Measurements from ENCODE around the gene VANGL2.

The VANGL2 gene

GRCh38 chr1:160427625-160428024, 27.3 kb downstream of the VANGL2 start:
- DNase-seq (ENCODE audit: low read depth in 3 of 3, low spot score in 1 of 3) = no peak

- no peak for DNase-seq (ENCODE audit: low read depth in 3 of 3, low spot score in 1 of 3)
Measured at GRCh38 chr1:160428053-160428452, 27.7 kb downstream of the VANGL2 start.

DNA sequence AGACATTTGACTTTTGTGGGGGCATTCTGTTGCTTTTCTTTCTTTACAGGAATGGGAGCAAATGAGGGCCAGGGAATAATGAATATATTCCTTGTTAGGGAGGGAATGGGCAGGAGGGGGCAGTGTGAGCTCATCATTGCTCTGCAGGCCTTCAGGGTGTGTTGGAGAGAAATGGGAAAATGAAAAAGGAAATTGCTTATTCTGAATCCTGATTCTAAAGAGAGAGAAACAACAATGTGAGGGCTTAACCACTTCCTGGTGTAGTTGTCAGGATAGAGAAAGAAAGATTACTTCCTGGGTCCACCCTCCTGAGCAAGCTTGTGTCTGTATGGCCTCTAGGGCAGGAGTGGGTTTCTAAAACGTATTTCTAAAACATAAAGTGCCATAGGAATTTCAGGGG, 28.3 kb downstream of the VANGL2 start:
- DNase-seq (ENCODE audit: low read depth in 3 of 3, low spot score in 1 of 3) = no peak

GRCh38 chr1:160429125-160429561, 28.8 kb downstream of the VANGL2 start:
- DNase-seq (ENCODE audit: low read depth in 3 of 3, low spot score in 1 of 3) = no peak

DNA sequence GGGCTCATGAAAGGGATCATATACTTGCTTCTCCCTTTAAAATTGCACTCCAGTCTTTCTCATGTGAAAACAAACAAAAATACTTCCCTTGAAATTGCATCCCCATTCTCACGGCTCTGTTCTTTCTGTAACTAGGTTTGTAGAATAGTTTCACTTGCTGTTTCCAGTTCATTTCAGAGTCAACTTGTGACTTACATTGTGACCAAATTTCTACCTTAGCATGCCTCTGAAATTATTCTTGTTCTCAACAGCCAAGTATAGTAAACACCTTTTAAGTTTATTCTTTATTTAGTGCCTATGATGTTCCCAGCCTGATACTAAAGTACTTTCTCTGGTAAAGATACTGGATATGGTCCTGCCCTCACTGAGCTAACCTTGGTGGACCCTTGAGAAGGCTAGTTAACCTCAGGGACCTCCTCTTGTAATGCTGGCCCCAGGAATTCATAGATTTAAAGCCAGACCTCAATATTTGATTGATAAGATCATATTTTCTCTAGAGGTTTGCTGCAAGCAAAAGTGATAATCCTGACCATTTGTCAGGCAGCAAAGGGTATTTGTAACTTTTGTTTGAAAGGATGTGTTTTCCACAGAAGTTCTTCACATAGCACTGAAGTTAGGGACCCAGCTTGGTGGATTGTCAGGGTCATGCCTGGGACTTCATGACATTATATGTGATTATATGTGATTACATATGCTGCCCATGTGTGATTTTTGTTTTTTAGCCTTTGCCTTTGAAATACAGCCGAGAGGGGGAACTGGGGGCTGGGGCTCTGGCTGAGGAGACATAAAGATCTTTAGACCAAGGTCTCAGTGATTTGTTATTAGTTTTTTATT, 29.6 kb downstream of the VANGL2 start:
- no peak for DNase-seq (ENCODE audit: low read depth in 3 of 3, low spot score in 1 of 3)

DNA sequence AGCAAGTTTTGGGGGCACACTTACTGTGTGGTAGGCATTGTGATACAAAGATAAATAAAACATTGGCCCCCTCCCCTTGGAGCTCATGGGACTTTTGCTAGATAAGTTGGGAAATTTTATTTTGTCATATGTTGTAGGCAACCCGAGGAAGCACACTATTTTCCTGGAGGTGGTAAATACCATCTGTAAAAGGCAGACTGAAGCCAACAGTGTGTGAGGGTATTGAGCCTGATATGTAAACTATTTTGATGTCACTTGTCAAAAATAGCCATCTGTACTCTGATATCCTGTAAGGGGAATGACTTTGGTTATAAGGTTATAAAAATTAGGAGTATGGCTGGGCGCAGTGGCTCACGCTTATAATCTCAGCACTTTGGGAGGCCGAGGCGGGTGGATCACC, 30.6 kb downstream of the VANGL2 start:
- DNase-seq (ENCODE audit: low read depth in 3 of 3, low spot score in 1 of 3) = no peak

- no peak for DNase-seq (ENCODE audit: low read depth in 3 of 3, low spot score in 1 of 3)
Measured at GRCh38 chr1:160431571-160431970, 31.2 kb downstream of the VANGL2 start.

DNA sequence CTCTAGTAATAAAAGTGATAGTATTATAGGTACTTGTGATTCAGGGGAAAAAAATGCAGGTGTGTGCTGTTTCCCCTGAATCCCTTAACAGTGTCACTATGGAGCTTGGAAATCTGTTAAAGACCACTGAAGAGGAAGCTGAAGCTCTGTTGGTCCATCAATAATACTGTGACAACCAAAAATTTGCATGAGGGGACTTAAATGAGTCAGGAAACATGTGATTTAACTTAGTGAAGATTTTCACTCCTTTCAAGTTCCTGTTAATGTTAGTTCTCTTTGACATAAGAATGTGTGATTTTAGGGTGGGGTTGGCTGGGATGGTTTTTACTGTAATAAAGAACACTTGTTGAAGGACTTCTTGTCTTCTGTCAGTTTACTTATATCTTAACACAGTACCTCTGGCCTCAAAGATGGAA, 32.0 kb downstream of the VANGL2 start:
- DNase-seq (ENCODE audit: low read depth in 3 of 3, low spot score in 1 of 3) = no peak

- no peak for DNase-seq (ENCODE audit: low read depth in 3 of 3, low spot score in 1 of 3)
Measured at GRCh38 chr1:160436966-160437365, 36.6 kb downstream of the VANGL2 start.

GRCh38 chr1:160437432-160438316, 37.3 kb downstream of the VANGL2 start:
- DNase-seq (ENCODE audit: low read depth in 3 of 3, low spot score in 1 of 3) = no peak

DNA sequence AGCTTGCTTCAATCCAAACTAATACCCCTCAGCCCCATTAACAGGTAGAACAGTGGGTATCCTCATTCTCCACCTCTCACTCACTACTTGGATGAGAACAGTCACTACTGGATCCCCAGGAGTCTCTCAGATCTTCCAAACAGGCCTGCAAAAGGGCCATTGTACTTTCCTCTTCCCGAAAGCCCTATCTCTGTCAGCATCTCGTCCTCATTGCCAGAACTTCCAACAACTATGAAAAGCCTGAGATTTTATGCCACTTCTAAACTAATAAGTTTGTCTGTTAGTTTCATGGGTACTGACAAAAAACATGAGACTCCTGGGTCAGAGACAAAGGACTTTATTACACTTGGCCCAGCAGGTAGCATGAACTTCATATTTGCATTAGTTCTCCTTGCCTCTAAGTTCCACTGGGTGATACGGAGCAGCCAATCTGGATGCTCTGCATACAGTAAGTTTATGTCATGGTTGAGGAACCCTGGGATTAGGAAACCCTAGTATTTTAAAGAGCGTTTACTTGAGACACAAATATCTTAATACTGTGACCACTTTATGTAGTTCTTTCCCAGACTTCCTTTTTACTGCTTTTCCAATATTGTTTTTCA, 38.1 kb downstream of the VANGL2 start:
- DNase-seq (ENCODE audit: low read depth in 3 of 3, low spot score in 1 of 3) = no peak

GRCh38 chr1:160438935-160439334, 38.6 kb downstream of the VANGL2 start:
- no peak for DNase-seq (ENCODE audit: low read depth in 3 of 3, low spot score in 1 of 3)

DNA sequence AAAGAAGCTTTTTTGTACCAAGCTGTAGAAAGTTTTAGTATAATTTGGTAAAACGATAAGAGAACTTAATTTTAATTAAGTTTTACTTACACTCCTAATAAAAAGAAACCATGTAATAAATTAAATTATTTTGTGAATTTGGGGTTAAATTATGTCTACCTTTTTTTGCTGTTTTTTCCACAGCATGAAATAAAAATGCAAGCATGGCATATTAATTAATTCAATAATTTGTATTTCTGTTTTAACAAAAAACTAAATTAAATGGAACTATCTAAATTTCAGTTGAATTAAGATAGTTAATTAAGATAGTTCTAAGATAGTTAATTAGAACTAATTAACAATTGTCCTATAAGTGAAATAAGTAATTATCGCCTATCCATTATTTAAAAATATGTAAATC, 39.4 kb downstream of the VANGL2 start:
- DNase-seq (ENCODE audit: low read depth in 3 of 3, low spot score in 1 of 3) = no peak

- no peak for DNase-seq (ENCODE audit: low read depth in 3 of 3, low spot score in 1 of 3)
Measured at GRCh38 chr1:160446945-160447600, 46.7 kb downstream of the VANGL2 start.

DNA sequence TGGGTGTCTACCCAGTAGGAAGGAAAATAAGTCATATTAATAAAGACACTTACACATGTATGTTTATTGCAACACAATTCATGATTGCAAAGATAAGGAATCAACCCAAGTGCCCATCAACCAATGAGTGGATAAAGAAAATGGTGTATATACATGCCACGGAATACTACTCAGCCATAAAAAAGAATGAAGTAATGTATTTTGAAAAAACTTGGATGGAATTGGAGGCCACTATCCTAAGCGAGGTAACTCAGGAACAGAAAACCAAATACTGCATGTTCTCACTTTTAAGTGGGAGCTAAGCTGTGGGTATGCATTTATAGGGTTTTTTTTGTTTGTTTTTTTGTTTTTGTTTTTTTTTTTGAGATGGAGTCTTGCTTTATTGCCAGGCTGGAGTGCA, 49.1 kb downstream of the VANGL2 start:
- no peak for DNase-seq (ENCODE audit: low read depth in 3 of 3, low spot score in 1 of 3)

GRCh38 chr1:160451119-160451858, 50.9 kb downstream of the VANGL2 start:
- no peak for DNase-seq (ENCODE audit: low read depth in 3 of 3, low spot score in 1 of 3)

- no peak for DNase-seq (ENCODE audit: low read depth in 3 of 3, low spot score in 1 of 3)
Measured at GRCh38 chr1:160451859-160452232, 51.5 kb downstream of the VANGL2 start.

DNA sequence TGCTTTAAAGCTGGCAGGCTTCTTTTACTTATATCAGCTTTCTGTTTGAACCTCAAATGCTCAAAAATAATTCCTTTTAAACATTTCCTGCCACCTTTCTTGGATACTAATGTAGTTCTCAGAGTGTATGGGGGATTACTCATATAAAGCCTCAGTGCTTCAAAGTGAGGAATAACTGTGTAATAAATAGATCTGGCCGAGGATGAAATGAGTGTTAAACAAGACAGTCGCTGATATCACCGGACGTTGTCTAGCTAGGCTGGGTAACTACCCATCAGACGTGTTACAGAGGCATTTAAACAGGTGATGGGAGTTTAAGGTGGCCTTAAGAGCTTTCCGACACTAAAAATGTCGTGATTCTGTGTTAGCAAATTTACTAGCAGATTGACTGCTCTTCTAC, 53.1 kb downstream of the VANGL2 start:
- no peak for DNase-seq (ENCODE audit: low read depth in 3 of 3, low spot score in 1 of 3)

DNA sequence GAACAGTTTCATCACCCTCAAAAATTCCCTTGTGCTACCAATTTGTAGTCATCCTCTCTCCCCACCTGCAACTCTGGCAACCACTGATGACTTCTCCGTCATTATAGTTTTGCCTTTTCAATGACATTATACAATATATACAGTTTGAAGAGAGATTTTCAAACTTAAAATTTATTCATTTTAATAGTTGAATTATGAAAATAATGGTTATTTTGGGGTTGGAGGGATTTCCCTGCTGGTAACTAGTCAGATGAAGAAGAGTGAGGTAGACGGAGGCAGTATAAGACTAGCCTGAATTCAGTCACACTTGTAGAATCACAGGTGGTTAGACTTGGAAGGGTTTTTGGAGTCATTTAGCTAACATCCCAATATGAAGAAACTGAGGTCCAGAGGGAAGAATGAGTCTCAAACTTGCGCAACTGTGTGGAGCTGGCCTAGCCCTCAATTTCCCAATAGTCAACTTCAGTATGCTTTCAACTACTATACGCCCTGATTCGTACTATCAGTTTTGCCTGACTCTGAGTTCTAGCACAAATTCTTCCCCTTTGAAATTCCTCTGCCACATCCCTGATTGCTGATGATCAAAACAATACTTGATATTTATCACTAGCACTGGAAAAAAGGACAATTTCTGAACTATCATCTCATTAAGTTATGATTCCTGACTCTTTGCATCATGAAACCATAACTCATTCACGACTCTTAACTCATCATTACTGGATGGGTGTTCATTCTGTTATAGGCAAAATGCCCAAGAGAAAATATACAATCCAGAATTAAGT, 54.2 kb downstream of the VANGL2 start:
- no peak for DNase-seq (ENCODE audit: low read depth in 3 of 3, low spot score in 1 of 3)

DNA sequence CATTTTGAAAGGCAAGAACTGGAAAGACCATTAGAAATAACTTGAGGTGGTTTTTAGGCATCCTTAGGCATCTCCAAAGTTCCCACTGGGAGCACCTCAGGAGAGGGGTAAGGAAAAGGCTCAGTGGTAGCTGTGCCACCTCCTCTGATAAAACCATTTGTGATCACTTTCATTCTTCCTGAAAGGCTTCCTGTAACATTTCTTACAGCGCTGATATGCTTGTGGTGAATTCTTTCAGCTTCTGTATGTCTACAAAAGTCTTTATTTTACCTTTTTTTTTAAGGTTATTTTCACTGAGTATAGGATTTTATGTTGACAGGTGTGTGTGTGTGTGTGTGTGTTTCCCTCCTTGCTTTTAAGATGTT, 54.8 kb downstream of the VANGL2 start:
- DNase-seq (ENCODE audit: low read depth in 3 of 3, low spot score in 1 of 3) = no peak

All from stimulated activated CD4-positive, alpha-beta T cell treated with anti-CD3 and anti-CD28 coated beads, TNF-alpha, amount 100 ng/mL, for 1 hour (primary cell).